Skeletal muscle satellite cell (primary cell): ENCODE measurements around the gene TBC1D10B.
A peak's percentile ranks its signal among the peaks of the same experiment; 100 is the strongest.

Source experiments
- H3K27me3 ChIP-seq: 2 replicates; pipeline ENCODE4 v1.7.0; 2013; ENCODE audit warnings: low read length; ENCODE audit not compliant: control insufficient read depth, insufficient read depth
- H3K36me3 ChIP-seq: 2 replicates; pipeline ENCODE4 v1.7.0; 2013; ENCODE audit warnings: mild to moderate bottlenecking, control low read depth, low read length; ENCODE audit not compliant: insufficient read depth
- H3K4me1 ChIP-seq: 2 replicates; pipeline ENCODE4 v1.7.0; 2013; ENCODE audit warnings: low read length; ENCODE audit not compliant: control insufficient read depth, insufficient read depth
- H3K4me2 ChIP-seq: 2 replicates; pipeline ENCODE4 v1.7.0; 2013; ENCODE audit warnings: mild to moderate bottlenecking, low read length
- H3K4me3 ChIP-seq: 2 replicates; pipeline ENCODE4 v1.7.0; 2013; ENCODE audit warnings: low read length
- H3K9ac ChIP-seq: 2 replicates; pipeline ENCODE4 v1.7.0; 2013; ENCODE audit warnings: mild to moderate bottlenecking, low read depth, low read length, moderate library complexity
- H3K9me3 ChIP-seq: replicated peaks from 2 replicates; pipeline ENCODE4 v1.7.0; 2013; ENCODE audit warnings: mild to moderate bottlenecking, control low read depth, low read length

Gene TBC1D10B

GRCh38 chr16:30356401-30357084 is 13.8 kb downstream of the TBC1D10B start:
- Histone ChIP-seq H3K4me2 (peak overlapping the region; percentile 91), H3K36me3 (peaks cover 52% of the 10 kb centered on the region), H3K9ac (no peak overlapping the region), H3K4me3 (peak overlapping the region; percentile 71), H3K4me1 (peaks cover 47% of the 10 kb centered on the region), H3K9me3 (no peaks in the 10 kb centered on the region), H3K27me3 (no peaks in the 10 kb centered on the region)

- Histone ChIP-seq H3K27me3 (no peaks in the 10 kb centered on the region), H3K4me2 (peak overlapping the region; percentile 91), H3K9me3 (no peaks in the 10 kb centered on the region), H3K4me3 (peak overlapping the region; percentile 71), H3K9ac (peak overlapping the region; percentile 93), H3K4me1 (peaks cover 49% of the 10 kb centered on the region), H3K36me3 (peaks cover 55% of the 10 kb centered on the region)
Observed at GRCh38 chr16:30355954-30356308, 14.4 kb downstream of the TBC1D10B start.

DNA sequence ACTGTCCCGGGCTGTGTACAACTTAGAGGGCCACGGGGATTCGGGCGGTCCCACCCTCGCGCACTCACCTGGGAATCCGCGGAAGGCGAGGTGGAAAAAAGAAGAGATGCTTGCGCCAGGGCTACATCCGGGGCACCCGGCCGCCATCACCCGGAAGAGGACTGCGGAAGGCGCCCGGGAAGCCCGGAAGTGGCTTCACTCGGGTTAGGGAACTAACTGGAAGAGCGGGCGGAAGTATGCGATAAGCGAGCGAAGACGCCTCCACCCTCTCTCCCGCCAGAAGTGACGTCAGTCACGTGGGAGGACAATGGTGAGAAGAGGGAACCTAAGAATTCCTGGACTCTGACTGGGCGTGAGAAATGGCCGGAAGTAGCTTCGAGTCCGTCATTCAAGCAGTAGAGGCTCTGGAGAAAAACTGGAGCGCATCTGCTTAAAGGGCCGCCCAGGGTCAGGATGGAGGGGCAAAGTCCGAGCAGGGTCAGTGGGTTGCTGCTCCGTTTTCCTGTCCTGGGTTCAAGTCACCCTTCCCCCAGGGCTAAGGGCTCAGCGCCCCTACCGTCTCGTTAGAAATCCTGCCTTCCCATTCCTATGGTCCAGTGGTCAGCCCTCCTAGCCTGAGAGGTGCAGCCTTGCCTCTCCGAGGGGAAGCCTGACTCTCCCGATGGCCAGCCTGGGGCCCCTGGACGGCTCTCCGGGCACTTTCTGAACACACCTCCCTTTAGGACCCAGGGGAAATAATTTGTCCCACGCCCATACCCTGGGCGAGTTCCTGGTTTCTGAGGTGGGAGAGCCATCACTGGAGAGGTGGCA is 14.9 kb downstream of the TBC1D10B start, which contains the start of gene CD2BP2:
CD2BP2 (minus strand) TSS at position 165 of the 810 bp plus-strand sequence. CDS start 627 bp downstream, outside the sequence.
- no peaks in the 10 kb centered on the region for H3K27me3 ChIP-seq
- H3K36me3 ChIP-seq = peaks cover 57% of the 10 kb centered on the region
- no peaks in the 10 kb centered on the region for H3K9me3 ChIP-seq
- peaks cover 49% of the 10 kb centered on the region for H3K4me1 ChIP-seq
- peak within 1 kb of the TSS; percentile 93 for H3K9ac ChIP-seq
- H3K4me3 ChIP-seq = peak within 1 kb of the TSS; percentile 91
- peak within 1 kb of the TSS; percentile 91 for H3K4me2 ChIP-seq

GRCh38 chr16:30354423-30355143 is 15.7 kb downstream of the TBC1D10B start:
- H3K4me2 ChIP-seq = peak overlapping the region; percentile 88
- peaks cover 49% of the 10 kb centered on the region for H3K4me1 ChIP-seq

DNA sequence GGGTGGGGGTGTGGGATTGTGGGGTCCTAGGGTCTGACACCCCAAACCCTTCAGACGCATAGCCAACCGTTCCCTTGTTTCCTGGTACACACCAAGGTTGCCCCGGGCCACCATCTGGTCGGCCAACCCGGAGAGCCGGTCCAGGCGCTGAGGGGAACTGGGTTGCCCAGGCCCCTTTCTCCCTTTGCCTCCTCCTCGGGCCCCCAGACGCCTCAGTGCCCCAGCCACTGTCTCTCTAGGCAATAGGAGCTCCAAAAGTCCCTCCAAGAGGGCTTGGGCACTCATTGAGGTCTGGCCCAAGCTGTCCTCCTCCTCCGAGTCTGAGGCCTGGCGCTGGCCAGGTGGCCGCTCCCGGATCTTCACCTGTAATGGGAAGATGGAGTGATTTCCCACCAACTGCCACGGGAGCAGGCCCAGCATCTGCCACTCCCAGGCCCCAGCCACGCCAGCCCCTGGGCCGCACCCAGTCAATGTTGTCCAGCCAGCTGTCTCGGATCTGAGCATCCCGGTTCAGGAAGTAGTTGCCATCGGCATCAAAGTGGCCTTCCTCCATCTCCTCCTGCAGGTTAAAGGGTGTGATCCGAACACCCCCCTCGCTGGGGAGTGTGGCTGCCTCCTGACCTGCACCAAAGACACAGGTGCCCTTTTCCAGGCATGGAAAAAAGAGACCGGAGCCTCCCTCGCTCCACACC is 16.7 kb downstream of the TBC1D10B start:
- Histone ChIP-seq H3K36me3 (peaks cover 52% of the 10 kb centered on the region), H3K4me1 (peaks cover 49% of the 10 kb centered on the region), H3K27me3 (no peaks in the 10 kb centered on the region), H3K4me3 (peak overlapping the region; percentile 91), H3K4me2 (peak overlapping the region; percentile 88), H3K9ac (peak overlapping the region; percentile 93), H3K9me3 (no peaks in the 10 kb centered on the region)

More at GRCh38 chr16:30354423-30355143, 15.7 kb downstream of the TBC1D10B start:
- peak overlapping the region; percentile 91 for H3K4me3 ChIP-seq
- H3K9ac ChIP-seq = peak overlapping the region; percentile 93
- H3K9me3 ChIP-seq = no peaks in the 10 kb centered on the region
- peaks cover 59% of the 10 kb centered on the region for H3K36me3 ChIP-seq
- H3K27me3 ChIP-seq = no peaks in the 10 kb centered on the region

GRCh38 chr16:30352488-30353401 is 17.5 kb downstream of the TBC1D10B start:
- peaks cover 48% of the 10 kb centered on the region for H3K36me3 ChIP-seq
- H3K4me2 ChIP-seq = peak overlapping the region; percentile 60
- peak overlapping the region; percentile 11 for H3K9ac ChIP-seq
- H3K9me3 ChIP-seq = no peaks in the 10 kb centered on the region
- no peak overlapping the region for H3K4me3 ChIP-seq
- peaks cover 49% of the 10 kb centered on the region for H3K4me1 ChIP-seq
- H3K27me3 ChIP-seq = no peaks in the 10 kb centered on the region

DNA sequence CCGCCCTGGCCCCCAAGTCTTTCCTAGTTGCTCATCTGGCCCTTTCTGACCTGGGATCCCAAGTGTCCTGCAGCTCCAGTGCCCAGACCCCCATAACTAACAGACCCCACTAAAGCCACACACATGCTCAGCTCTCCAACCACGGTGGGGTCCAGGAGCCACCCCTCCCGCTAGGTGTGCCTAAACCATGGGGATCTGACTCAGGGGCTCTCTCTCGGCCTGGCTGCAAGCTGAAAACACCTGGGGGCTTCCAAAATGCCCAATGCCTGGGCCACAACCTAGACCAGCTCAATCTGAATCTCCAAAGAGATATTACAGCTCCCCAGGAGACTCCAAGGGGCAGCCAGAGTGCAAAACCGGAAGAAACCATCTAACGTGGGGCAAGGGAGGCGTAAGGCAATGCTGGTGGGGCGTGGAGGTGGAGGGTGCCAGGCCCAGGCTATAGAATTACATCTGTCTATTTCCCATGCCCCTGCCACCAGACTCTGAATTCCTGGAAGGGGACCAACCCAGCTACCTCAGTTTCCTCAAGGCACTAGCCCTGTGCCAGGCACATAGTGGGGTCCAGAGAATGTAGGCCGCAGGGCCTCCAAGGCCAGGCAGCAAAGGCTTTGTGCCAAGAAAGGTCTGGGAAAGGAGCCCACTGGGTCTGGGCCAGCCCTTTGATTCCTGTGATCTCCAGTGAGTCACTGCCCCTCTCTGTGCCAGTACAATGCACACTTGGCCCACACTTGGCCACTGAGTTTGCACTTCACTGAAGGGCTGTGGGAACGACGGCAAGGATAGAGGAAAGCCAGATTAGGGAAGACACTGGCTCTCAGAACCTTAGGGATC is 18.5 kb downstream of the TBC1D10B start:
- Histone ChIP-seq H3K4me1 (peaks cover 41% of the 10 kb centered on the region), H3K27me3 (no peaks in the 10 kb centered on the region), H3K9ac (peak overlapping the region; percentile 33), H3K4me3 (no peak overlapping the region), H3K9me3 (no peaks in the 10 kb centered on the region), H3K4me2 (peak overlapping the region; percentile 60), H3K36me3 (peaks cover 40% of the 10 kb centered on the region)

- H3K4me1 ChIP-seq = peaks cover 33% of the 10 kb centered on the region
- no peak overlapping the region for H3K4me2 ChIP-seq
- H3K9me3 ChIP-seq = no peaks in the 10 kb centered on the region
- H3K4me3 ChIP-seq = no peak overlapping the region
- H3K27me3 ChIP-seq = no peaks in the 10 kb centered on the region
- peaks cover 39% of the 10 kb centered on the region for H3K36me3 ChIP-seq
- H3K9ac ChIP-seq = no peak overlapping the region
Observed at GRCh38 chr16:30351001-30351441, 19.3 kb downstream of the TBC1D10B start.

GRCh38 chr16:30350134-30350871 is 20.0 kb downstream of the TBC1D10B start:
- no peak overlapping the region for H3K4me3 ChIP-seq
- no peak overlapping the region for H3K9ac ChIP-seq
- no peaks in the 10 kb centered on the region for H3K9me3 ChIP-seq
- H3K4me1 ChIP-seq = peaks cover 26% of the 10 kb centered on the region
- H3K27me3 ChIP-seq = no peaks in the 10 kb centered on the region
- no peak overlapping the region for H3K4me2 ChIP-seq
- H3K36me3 ChIP-seq = peaks cover 39% of the 10 kb centered on the region
